ENCODE measurements around the gene ADSL. TPM values are rescaled to one million over a fixed set of nuclear protein-coding genes. Genes with fewer than 3 reads are reported as not detected.

ADSL gene
- total RNA-seq, 4 donors from 2014 or later: 32.0 to 98.1 (median 77.8) TPM

GRCh38 chr22:40407831-40408717 is 61.8 kb downstream of the ADSL start:
- no peaks in the 10 kb centered on the region for H3K27me3 ChIP-seq
- no peak overlapping the region for H3K27ac ChIP-seq
- no peaks in the 10 kb centered on the region for H3K9me3 ChIP-seq
- no peak overlapping the region for H3K4me3 ChIP-seq
- whole genome bisulfite sequencing, 2 donors: 70 to 72% methylated on average over 2 of the region's 32 CpGs
- no peaks in the 10 kb centered on the region for H3K4me1 ChIP-seq
- intact Hi-C loops (cut with DNase I): no loop called here
- TF ChIP-seq POLR2A (IDR thresholded peaks at IDR 0.05): no peak
- no peak for TF ChIP-seq CTCF (IDR thresholded peaks at IDR 0.05)
- peaks cover 52 to 98% (median 62%) of the 10 kb centered on the region in 3 donors for H3K36me3 ChIP-seq
- no peak for DNase-seq

- no peak for DNase-seq
- peaks cover 52 to 89% (median 62%) of the 10 kb centered on the region in 3 donors for H3K36me3 ChIP-seq
Measured at GRCh38 chr22:40408718-40409612, 62.7 kb downstream of the ADSL start.

GRCh38 chr22:40409613-40410113 is 63.4 kb downstream of the ADSL start:
- WGBS, 2 donors: 83 to 100% methylated on average over 1 to 6 of the region's 11 CpGs
- no peaks in the 10 kb centered on the region for H3K27me3 ChIP-seq
- H3K27ac ChIP-seq: no peak overlapping the region
- H3K36me3 ChIP-seq: peaks cover 52 to 85% (median 61%) of the 10 kb centered on the region in 3 donors
- DNase-seq: no peak
- no peaks in the 10 kb centered on the region for H3K9me3 ChIP-seq
- intact Hi-C loops (cut with DNase I): no loop called here
- H3K4me3 ChIP-seq: no peak overlapping the region
- no peak for TF ChIP-seq POLR2A (IDR thresholded peaks at IDR 0.05)
- TF ChIP-seq CTCF (IDR thresholded peaks at IDR 0.05): no peak
- H3K4me1 ChIP-seq: peaks cover 0 to 12% (median under 1%) of the 10 kb centered on the region in 3 donors

More at GRCh38 chr22:40408718-40409612, 62.7 kb downstream of the ADSL start:
- H3K9me3 ChIP-seq: no peaks in the 10 kb centered on the region
- no peak for TF ChIP-seq CTCF (IDR thresholded peaks at IDR 0.05)
- TF ChIP-seq POLR2A (IDR thresholded peaks at IDR 0.05): no peak
- no peak overlapping the region for H3K27ac ChIP-seq
- 100% methylated on average over 4 of the region's 21 CpGs; no CpG with 5 or more reads in 1 of the 2 donors for WGBS, 2 donors
- intact Hi-C loops (cut with DNase I): no loop called here
- H3K27me3 ChIP-seq: no peaks in the 10 kb centered on the region
- H3K4me1 ChIP-seq: peaks cover 0 to 5% (median 0%) of the 10 kb centered on the region in 3 donors
- H3K4me3 ChIP-seq: no peak overlapping the region

GRCh38 chr22:40410272-40410671 is 64.0 kb downstream of the ADSL start:
- 62 to 70% methylated on average over 3 of the region's 8 CpGs for WGBS, 2 donors
- H3K4me3 ChIP-seq: no peak overlapping the region
- no peaks in the 10 kb centered on the region for H3K9me3 ChIP-seq
- peaks cover 50 to 85% (median 55%) of the 10 kb centered on the region in 3 donors for H3K36me3 ChIP-seq
- TF ChIP-seq POLR2A (IDR thresholded peaks at IDR 0.05) (no peak), CTCF (IDR thresholded peaks at IDR 0.05) (no peak)
- no peak overlapping the region for H3K27ac ChIP-seq
- peaks cover 0 to 18% (median 7%) of the 10 kb centered on the region in 3 donors for H3K4me1 ChIP-seq
- DNase-seq: no peak
- H3K27me3 ChIP-seq: no peaks in the 10 kb centered on the region
- intact Hi-C loops (cut with DNase I): no loop called here
